Loucy (cell line): ENCODE results near the gene DNAH1.

Experiments used
- H2AFZ ChIP-seq: fragments of 200-600 bp; sonication (generic); 2 replicates; pipeline ENCODE4 v1.6.0; 2016; ENCODE audit warnings: antibody characterized with exemption, mild to moderate bottlenecking, low read length, moderate library complexity
- H3F3A ChIP-seq: fragments of 200-600 bp; 2 replicates; pipeline ENCODE4 v1.6.0; 2016; ENCODE audit warnings: antibody characterized with exemption, low read depth, mild to moderate bottlenecking
- H3K27me3 ChIP-seq: fragments of 200-600 bp; sonication (generic); 2 replicates; pipeline ENCODE4 v1.6.1; 2014; ENCODE audit warnings: low read length, mild to moderate bottlenecking; ENCODE audit not compliant: insufficient read depth, poor library complexity, severe bottlenecking
- H3K36me3 ChIP-seq: fragments of 200-600 bp; sonication (generic); 2 replicates; pipeline ENCODE4 v1.6.1; 2016; ENCODE audit warnings: low read length; ENCODE audit not compliant: insufficient read depth
- H3K4me1 ChIP-seq: fragments of 200-600 bp; sonication (generic); 2 replicates; pipeline ENCODE4 v1.5.1; 2014; ENCODE audit warnings: low read length, mild to moderate bottlenecking; ENCODE audit not compliant: insufficient read depth, poor library complexity, severe bottlenecking
- H3K4me2 ChIP-seq: fragments of 200-600 bp; sonication (generic); 2 replicates; pipeline ENCODE4 v1.6.0; 2014; ENCODE audit warnings: antibody characterized with exemption, low read length, low read depth, mild to moderate bottlenecking; ENCODE audit not compliant: poor library complexity, severe bottlenecking
- H3K4me3 ChIP-seq: fragments of 200-600 bp; sonication (generic); 2 replicates; pipeline ENCODE4 v1.5.1; 2014; ENCODE audit warnings: low read length, mild to moderate bottlenecking, mixed read lengths; ENCODE audit not compliant: poor library complexity, severe bottlenecking
- H3K79me2 ChIP-seq: fragments of 200-600 bp; sonication (generic); 2 replicates; pipeline ENCODE4 v1.6.1; 2014; ENCODE audit warnings: low read length; ENCODE audit not compliant: insufficient read depth
- H3K9ac ChIP-seq: fragments of 200-600 bp; sonication (generic); 2 replicates; pipeline ENCODE4 v1.6.0; 2014; ENCODE audit warnings: mild to moderate bottlenecking, low read depth, low read length, moderate library complexity; ENCODE audit not compliant: poor library complexity, severe bottlenecking
- H3K9me2 ChIP-seq: fragments of 200-600 bp; sonication (generic); replicated peaks from 2 replicates; pipeline ENCODE4 v1.6.1; 2016; ENCODE audit warnings: low read depth, low read length, mixed read lengths
- H3K9me3 ChIP-seq: fragments of 200-600 bp; sonication (generic); 2 replicates; pipeline ENCODE4 v1.6.1; 2014; ENCODE audit warnings: mild to moderate bottlenecking, antibody characterized with exemption, low read length, low read depth; ENCODE audit not compliant: insufficient read depth
- H4K20me1 ChIP-seq: fragments of 200-600 bp; sonication (generic); 2 replicates; pipeline ENCODE4 v1.6.0; 2014; ENCODE audit warnings: antibody characterized with exemption, low read length, mild to moderate bottlenecking; ENCODE audit not compliant: insufficient read depth, poor library complexity, severe bottlenecking
- CTCF ChIP-seq: fragments of 200-600 bp; sonication (generic); conservative IDR thresholded peaks from 2 replicates; pipeline ENCODE4 v1.5.1; 2014; ENCODE audit warnings: mild to moderate bottlenecking, antibody characterized with exemption, low read length
- EZH2phosphoT487 ChIP-seq: fragments of 200-600 bp; IDR thresholded peaks from 2 replicates; pipeline ENCODE4 v1.6.1; 2018; ENCODE audit warnings: antibody characterized with exemption, mild to moderate bottlenecking, moderate library complexity, borderline replicate concordance

DNAH1 gene

GRCh38 chr3:52306978-52307377, 9.1 kb upstream of the DNAH1 start:
- H3K36me3 ChIP-seq: no peaks in the 10 kb centered on the region
- no peaks in the 10 kb centered on the region for H3K9me2 ChIP-seq
- TF ChIP-seq CTCF: no peak
- no peaks in the 10 kb centered on the region for H3K4me1 ChIP-seq
- no peak overlapping the region for H3K4me3 ChIP-seq
- H3F3A ChIP-seq: no peaks in the 10 kb centered on the region
- H2AFZ ChIP-seq: no peak overlapping the region
- no peak overlapping the region for H3K9ac ChIP-seq
- no peaks in the 10 kb centered on the region for H3K9me3 ChIP-seq
- no peak overlapping the region for H3K4me2 ChIP-seq
- H3K79me2 ChIP-seq: no peaks in the 10 kb centered on the region
- no peaks in the 10 kb centered on the region for H4K20me1 ChIP-seq
- no peaks in the 10 kb centered on the region for H3K27me3 ChIP-seq

GRCh38 chr3:52308308-52308707, 7.8 kb upstream of the DNAH1 start:
- H4K20me1 ChIP-seq: no peaks in the 10 kb centered on the region
- H3K36me3 ChIP-seq: no peaks in the 10 kb centered on the region
- no peak overlapping the region for H3K4me3 ChIP-seq
- no peaks in the 10 kb centered on the region for H3K9me2 ChIP-seq
- H3K9ac ChIP-seq: no peak overlapping the region
- no peak overlapping the region for H2AFZ ChIP-seq
- no peaks in the 10 kb centered on the region for H3F3A ChIP-seq
- H3K27me3 ChIP-seq: no peaks in the 10 kb centered on the region
- no peaks in the 10 kb centered on the region for H3K9me3 ChIP-seq
- no peak overlapping the region for H3K4me2 ChIP-seq
- no peaks in the 10 kb centered on the region for H3K79me2 ChIP-seq
- TF ChIP-seq EZH2phosphoT487 (no peak), CTCF (no peak)
- H3K4me1 ChIP-seq: no peaks in the 10 kb centered on the region

DNA sequence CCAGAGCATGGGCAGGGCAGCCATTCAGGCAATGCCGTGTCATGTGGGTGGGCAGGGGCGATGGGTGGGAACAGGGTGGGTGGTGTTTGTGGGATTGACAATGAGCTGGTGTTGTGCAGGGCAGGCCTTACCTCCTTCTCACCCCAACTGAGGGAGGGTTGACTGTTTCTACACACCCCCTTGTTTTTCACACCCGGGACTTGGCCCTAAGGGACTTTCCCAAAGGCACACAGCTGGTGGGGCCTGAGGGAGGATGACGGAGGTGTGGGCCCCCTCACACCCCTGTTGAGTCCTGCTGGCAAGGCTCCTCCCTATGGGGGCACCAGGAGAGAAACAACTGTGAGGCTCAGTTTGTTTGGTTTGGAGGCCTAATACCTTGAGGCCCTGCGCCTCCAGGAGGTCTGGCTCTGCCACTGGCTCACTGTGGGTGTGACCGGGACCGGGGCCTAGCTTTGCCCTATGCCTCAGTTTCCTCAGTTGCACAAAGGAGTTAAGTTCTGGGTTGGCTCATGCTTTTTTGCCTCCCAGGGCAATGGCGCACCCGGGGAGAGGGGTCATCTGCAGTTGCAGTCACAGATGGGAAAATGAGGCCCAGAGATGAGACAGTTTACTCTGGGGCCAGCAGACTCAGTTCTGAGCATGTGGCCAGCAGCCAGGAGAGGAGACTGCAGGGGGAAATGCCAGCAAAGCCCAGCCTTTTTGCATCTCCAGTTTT, 5.1 kb upstream of the DNAH1 start:
- no peaks in the 10 kb centered on the region for H3K79me2 ChIP-seq
- no peak overlapping the region for H3K9ac ChIP-seq
- no peak for TF ChIP-seq CTCF
- no peak for TF ChIP-seq EZH2phosphoT487
- H4K20me1 ChIP-seq: no peaks in the 10 kb centered on the region
- H3K27me3 ChIP-seq: no peaks in the 10 kb centered on the region
- H3K4me2 ChIP-seq: no peak overlapping the region
- H3K4me1 ChIP-seq: no peaks in the 10 kb centered on the region
- no peaks in the 10 kb centered on the region for H3K9me3 ChIP-seq
- no peaks in the 10 kb centered on the region for H3F3A ChIP-seq
- H3K9me2 ChIP-seq: no peaks in the 10 kb centered on the region
- H2AFZ ChIP-seq: no peak overlapping the region
- H3K36me3 ChIP-seq: no peaks in the 10 kb centered on the region
- no peak overlapping the region for H3K4me3 ChIP-seq
